Activated CD4-positive, alpha-beta T cell treated with anti-CD3 and anti-CD28 coated beads, Interleukin-10, Interleukin-2, amounts not matched to agents 100 ng/mL and 50 ng/mL, durations not matched to agents 16 hours and 8 hours (primary cell): ENCODE data around the gene TMPRSS7.
"Not testable (repeated sequence)": the region's sequence is repeated elsewhere in the genome, so short reads cannot be mapped to it uniquely, and the experiment has no call there.

Experiments used
- DNase-seq: peaks from one replicate; pipeline ENCODE4 v3.0.0-alpha.2; 2020

TMPRSS7 gene

GRCh38 chr3:112013058-112013783, 21.3 kb upstream of the TMPRSS7 start:
- DNase-seq, result peak; percentile 76

- DNase-seq, result no peak
These were observed 20.8 kb upstream of the TMPRSS7 start for GRCh38 chr3:112013784-112014143.

GRCh38 chr3:112017091-112017490, 17.4 kb upstream of the TMPRSS7 start:
- no peak for DNase-seq

- no peak for DNase-seq
These were observed 15.8 kb upstream of the TMPRSS7 start for GRCh38 chr3:112018712-112019111.

GRCh38 chr3:112019716-112020115, 14.8 kb upstream of the TMPRSS7 start:
- no peak for DNase-seq

GRCh38 chr3:112020674-112021085, 13.9 kb upstream of the TMPRSS7 start:
- DNase-seq, result no peak

GRCh38 chr3:112027142-112027541, 7.4 kb upstream of the TMPRSS7 start:
- no peak for DNase-seq

GRCh38 chr3:112027826-112028225, 6.7 kb upstream of the TMPRSS7 start:
- no peak for DNase-seq

GRCh38 chr3:112030901-112031300, 3.6 kb upstream of the TMPRSS7 start:
- no peak for DNase-seq

GRCh38 chr3:112032098-112032731, 2.3 kb upstream of the TMPRSS7 start:
- no peak for DNase-seq

GRCh38 chr3:112035241-112035640, 705 bp downstream of the TMPRSS7 start:
- no peak for DNase-seq

- not testable (repeated sequence) for DNase-seq
These were observed 2.7 kb downstream of the TMPRSS7 start for GRCh38 chr3:112037194-112037593.

GRCh38 chr3:112038863-112039262, 4.3 kb downstream of the TMPRSS7 start:
- DNase-seq, result no peak

- no peak for DNase-seq
These were observed 6.8 kb downstream of the TMPRSS7 start for GRCh38 chr3:112041321-112041720.

GRCh38 chr3:112042842-112043280, 8.3 kb downstream of the TMPRSS7 start:
- DNase-seq, result no peak

- DNase-seq, result peak; percentile 79
These were observed 9.2 kb downstream of the TMPRSS7 start for GRCh38 chr3:112043621-112044201.

- no peak for DNase-seq
These were observed 12.1 kb downstream of the TMPRSS7 start for GRCh38 chr3:112046599-112046998.

GRCh38 chr3:112047264-112047663, 12.7 kb downstream of the TMPRSS7 start:
- DNase-seq, result peak; percentile 19

GRCh38 chr3:112048911-112049310, 14.4 kb downstream of the TMPRSS7 start:
- DNase-seq, result no peak

- no peak for DNase-seq
These were observed 18.7 kb downstream of the TMPRSS7 start for GRCh38 chr3:112053229-112053628.

- peak; percentile 76 for DNase-seq
These were observed 22.0 kb downstream of the TMPRSS7 start for GRCh38 chr3:112056451-112056929.

GRCh38 chr3:112059497-112059896, 25.0 kb downstream of the TMPRSS7 start:
- DNase-seq, result no peak

GRCh38 chr3:112061152-112061551, 26.6 kb downstream of the TMPRSS7 start:
- DNase-seq, result no peak
